T47D (cell line): Measurements from ENCODE around the gene PPM1M.

Experiments used
- DNase-seq, 2 experiments: peaks; one replicate each; pipeline versions ENCODE4 v3.0.0 to v3.0.0-alpha.2; 2011 to 2012; ENCODE audit warnings: low read depth in 1 of 2, low spot score in 1 of 2
- JUND ChIP-seq: IDR thresholded peaks from 2 replicates; pipeline ENCODE4 v1.6.1; 2012; ENCODE audit warnings: low read depth
- in situ Hi-C: cut with HindIII; loops from 2 replicates; pipeline ENCODE4 v1.10.0; 2016; ENCODE audit warnings: low sequenced_read_pairs, low pct_unique_long_range_greater_than_20kb

Gene PPM1M

DNA sequence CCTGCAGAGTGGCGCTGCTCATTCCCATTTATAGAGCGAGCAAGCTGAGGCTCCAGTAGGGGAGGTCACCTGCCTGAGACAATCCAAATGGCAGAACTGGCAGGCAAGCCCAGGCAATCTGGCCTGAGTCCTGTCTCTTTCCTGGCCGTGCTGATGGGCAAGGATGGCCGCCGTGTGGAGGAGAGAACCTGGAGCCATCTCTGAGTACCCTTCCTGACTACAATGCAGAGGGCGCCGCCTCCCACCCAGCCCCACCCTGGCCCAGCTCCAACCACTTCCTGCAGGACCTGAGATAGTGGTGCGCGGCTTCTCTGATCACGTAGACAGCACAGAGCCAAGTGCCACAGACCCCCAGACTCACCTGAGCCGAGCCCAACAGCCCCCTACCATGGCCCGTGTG lies 27.1 kb upstream of the PPM1M start:
- TF ChIP-seq JUND, result no peak
- no peak for DNase-seq
- in situ Hi-C loops, result no loop called here

DNA sequence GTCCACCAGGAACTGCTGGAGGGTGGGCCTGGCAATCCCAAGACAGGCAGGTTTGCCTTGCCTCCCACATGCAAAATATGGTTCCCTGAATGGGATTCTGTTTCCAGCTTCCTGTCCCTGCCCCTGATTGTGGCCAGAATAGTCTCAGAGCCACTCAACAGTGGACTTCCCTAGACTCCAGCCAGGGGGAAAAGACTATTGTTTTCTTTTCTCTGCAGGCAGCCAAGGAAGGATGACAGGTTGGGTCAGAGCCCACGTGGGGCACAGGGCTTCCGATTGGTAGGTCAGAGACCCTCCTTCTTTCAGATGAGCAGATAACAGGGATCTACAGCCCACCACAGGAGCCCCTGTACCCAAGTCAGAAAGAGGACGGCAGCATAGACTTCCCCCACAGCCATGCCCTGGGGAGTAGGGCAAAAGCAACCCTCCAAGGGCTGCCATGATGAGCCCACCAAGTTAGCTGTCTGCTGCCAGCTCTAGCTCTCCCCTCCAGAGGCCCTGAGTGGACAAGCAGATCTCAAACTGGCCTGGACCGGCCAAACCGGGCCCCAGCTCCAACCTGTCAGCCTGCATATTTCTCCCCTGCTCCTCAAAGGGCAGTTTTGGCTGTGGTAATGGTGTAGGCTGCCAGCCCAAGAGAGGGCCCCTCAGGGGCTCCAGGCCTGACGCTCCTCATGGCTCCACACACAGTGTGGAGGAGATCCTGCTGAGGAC lies 26.5 kb upstream of the PPM1M start:
- in situ Hi-C loops, result no loop called here
- DNase-seq, result peak; percentile 55 to 93
- TF ChIP-seq JUND, result peak; percentile 57; the same call in 1 of the 2 replicates

DNA sequence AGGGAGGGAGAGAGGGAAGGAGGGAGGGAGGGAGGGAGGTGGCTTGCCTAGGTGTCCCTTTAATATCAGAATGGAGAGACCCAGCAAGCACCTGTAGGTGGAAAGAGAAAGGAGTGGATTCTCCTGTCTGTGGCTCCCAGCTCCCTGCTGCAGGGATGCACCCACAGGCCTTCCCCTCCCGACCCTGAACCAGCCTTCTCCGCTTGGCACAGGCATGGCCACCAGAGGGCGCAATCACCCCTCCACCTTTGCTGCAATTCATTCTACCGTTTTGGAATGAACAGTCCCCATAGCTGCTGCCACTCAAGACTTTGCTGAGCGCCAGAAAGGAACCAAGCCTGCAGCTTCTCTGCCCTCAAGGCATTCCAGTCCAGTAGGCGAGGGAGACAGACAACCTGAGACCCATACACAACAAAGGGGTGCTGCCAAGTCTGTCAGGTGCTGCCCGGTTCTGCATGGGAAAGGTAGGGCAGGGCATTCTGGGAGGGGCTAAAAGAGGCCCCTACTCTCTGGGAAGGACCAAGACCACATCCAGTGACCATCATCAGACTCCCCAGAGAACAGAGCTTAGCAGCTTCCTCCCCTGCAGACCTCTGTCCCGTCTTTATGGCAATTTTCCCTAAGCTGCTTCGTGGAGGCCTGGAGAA lies 25.1 kb upstream of the PPM1M start:
- DNase-seq, result peak; percentile 72 to 84
- no peak for TF ChIP-seq JUND
- in situ Hi-C loops, result no loop called here

DNA sequence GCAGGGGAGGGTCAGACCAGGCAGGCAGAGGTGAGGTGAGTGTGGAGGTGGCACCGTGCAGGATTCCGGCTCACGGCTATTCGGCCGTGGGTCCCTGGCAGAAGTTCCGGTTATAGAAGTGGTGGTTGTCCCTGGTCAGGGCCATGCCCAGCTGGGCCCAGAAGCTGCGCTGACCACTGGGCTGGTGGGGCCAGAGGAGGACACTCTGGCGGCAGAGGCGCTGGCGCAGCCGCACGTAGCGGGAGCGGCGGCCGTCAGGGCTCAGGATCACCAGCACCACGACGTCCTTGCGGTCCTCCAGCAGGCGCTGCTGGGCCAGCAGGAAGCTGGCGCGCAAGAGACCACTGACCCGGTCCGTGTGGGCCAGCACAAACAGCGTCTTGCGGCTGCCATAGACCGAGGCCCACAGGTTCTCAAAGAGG lies 24.4 kb upstream of the PPM1M start:
- DNase-seq, result no peak
- in situ Hi-C loops, result no loop called here

DNA sequence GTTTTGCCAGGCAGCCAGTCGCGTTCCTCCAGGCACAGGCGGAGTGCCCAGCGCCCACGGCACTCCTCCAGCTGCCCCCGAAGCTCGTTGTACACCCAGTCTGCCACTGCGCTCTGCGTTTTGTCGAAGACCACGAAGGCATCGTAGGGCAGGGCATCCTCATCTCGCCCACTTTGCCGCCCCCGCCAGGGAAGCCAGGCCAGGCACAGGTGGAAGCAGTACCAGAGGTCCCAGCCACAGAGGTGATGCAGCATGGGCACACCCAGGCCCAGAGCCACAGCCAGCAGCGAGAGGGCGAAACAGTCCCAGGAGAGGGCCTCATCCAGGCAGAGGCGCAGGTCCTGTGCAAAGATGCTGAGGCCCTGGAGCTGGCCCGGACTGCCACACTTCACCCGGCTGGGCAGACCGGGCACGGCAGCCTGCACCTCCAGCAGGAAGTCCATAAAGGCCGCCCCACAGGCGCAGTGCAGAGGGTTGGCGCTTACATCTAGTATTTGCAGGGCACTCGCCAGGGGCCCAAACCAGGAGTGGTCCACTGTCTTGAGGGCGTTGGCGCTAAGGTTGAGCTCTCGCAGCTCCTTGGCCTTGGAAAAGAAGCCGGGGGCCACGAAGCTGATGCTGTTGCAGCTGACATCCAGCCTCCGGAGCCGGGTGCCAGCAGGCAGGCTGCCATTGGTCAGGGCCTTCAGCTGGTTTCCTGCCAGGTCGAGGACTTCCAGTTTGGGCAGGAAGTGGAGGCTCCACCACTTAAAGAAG lies 23.8 kb upstream of the PPM1M start:
- in situ Hi-C loops, result no loop called here
- no peak for DNase-seq
- TF ChIP-seq JUND, result no peak

More for the DNA sequence above, 24.4 kb upstream of the PPM1M start:
- TF ChIP-seq JUND, result no peak

DNA sequence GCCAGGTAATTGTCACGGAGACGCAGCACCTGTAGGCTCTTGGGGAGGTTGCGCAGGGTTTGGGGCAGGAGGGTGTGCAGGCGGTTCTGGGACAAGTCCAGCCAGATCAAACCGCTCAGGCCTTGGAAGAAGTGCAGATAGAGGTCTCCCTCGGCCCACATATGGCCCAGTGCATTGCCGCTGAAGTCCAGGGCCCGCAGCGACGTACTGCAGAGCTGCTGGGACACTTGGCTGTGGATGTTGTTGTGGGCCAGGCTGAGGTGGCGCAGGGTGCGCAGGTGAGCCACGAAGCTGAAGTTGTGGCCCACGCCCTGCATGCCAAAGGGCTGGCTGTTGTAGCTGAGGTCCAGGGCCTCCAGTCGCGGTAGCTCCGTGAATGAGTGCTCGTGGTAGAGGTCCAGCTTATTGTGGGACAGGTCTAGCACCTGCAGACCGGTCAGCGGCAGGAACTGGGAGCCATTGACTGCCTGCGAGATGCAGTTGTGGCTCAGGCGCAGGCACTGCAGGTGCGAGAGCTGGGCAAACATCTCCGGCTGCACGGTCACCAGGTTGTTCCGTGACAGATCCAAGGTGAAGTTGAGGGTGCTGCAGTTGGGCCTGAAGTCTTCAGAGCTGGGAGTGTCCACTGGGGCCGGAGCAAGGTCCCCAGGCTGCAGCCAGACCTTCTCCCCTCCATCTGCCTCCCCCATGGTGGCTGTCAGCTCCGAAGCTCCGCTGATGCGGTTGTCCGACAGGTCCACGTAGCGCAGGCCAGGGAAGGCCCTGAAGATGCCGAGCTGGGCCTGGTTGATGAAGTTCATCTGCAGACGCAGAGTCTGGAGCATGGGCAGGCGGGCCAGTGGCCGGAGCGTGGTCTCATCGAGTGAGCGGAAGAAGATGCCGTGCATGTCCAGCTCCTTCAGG lies 23.0 kb upstream of the PPM1M start:
- in situ Hi-C loops, result no loop called here
- DNase-seq, result no peak
- TF ChIP-seq JUND, result no peak

DNA sequence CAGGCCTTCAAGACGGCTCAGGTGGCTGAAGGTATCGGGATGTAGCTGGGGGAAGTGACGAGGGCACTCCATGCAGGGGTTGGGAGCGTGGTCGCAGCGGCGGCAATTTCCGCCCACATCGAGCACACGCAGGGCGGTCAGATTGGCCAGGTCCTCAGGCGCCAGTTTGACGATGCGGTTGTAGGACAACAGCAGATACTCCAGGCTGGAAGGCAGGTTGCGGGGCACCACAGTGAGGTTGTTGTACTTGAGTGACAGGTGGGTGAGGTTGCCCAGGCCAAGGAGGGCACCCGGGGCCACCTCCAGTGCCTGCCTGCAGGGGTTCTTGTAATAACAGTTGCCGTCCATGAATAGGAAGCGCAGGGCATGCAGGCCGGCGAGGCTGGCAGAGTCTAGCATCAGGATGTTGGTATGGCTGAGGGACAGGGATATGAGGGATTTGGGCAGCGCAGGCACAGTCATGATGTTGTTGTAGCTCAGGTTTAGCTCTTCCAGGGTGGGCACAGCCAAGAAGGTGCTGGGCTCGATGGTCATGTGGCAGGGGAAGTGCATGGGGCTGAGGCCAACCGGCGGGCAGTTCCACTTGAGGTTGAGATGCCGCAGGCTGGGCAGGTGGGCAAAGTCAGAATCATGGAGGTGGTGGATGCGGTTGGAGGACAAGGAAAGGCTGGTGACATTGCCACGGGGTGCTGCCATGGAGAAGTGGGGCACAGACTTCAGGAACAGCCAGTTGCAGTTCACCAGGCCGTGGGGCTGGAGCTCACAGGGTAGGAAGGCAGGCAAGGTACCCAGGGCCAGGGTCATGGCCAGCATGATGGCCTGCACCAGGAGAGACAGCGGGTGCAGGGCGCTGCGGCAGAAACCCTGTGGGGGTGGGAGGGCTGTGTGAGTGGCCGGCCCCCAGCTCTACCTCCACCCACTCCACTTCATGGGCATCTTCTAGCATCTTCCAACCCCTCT lies 21.8 kb upstream of the PPM1M start:
- in situ Hi-C loops, result no loop called here
- no peak for DNase-seq
- no peak for TF ChIP-seq JUND

DNA sequence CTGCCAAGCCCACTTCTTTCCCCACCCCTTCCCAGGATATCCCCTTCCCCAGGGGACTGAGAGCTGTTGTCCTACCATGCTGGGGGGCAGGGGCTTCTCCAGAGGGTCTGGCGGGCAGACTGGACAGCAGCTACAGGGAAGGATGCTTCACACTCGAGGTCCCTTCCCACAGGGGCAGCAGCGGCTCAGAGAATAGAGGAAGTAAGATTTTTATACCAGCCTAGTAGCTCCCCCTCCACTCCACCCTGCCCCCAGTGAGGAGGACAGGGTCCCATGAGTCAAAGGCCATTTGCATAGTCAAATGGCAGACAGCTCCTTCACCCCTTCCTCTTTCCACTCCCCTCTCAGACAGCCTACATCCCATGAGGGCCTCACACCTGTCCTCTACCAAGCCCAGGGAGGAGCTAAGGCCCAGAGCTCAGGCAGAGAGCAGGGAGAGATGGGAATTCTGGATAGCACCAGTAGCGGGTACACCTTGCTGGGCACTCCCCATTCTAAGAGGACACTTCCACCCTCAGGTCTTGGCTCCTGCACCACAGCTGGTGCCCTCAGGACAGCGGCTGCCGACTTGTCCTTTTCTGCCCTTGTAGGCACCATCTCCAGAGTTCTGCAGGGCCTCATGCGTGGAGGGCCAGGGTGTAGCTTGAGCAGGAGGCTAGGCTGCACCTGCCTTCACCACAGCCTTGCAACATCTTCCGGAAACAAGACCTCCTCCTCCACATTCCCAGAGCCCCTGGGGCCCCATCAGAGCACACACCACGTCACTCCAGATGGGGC lies 19.9 kb upstream of the PPM1M start, which contains the start of gene TLR9:
Gene TLR9 (minus strand): TSS at position 194 of the 777 bp plus-strand sequence. CDS start 116 bp downstream, at position 78.
- no peak for DNase-seq
- in situ Hi-C loops, result no loop called here

DNA sequence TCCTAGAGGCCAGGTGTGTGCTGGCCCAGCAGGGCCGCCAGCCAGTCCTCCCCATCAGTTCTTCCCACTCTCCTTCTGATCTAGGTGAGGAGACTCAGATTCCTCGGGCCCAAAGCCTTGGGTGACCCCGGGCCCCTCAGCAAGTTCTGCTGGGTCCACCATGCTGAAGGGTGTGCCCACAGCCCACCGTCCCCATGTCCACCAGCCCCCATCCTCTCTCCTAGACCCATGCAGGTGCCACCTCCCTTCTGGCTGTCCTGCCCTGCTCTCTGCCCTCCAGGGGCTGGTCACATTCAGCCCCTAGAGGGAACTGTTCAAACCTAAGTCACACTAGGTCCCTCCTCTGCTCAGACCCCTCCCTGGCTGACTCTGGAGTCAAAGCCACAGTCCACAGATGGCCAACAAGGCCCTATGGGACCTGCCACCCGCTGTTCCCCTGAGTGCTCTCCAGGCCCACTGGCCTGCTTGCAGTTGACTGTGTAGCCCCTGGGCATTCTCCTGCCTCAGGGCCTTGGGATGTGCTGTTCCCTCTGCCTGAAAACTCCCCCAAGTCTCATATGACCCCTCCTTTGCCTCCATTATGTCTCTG lies 19.2 kb upstream of the PPM1M start:
- no peak for TF ChIP-seq JUND
- no peak for DNase-seq
- in situ Hi-C loops, result no loop called here

More for the DNA sequence above, 19.9 kb upstream of the PPM1M start, which contains the start of gene TLR9:
- no peak for TF ChIP-seq JUND

DNA sequence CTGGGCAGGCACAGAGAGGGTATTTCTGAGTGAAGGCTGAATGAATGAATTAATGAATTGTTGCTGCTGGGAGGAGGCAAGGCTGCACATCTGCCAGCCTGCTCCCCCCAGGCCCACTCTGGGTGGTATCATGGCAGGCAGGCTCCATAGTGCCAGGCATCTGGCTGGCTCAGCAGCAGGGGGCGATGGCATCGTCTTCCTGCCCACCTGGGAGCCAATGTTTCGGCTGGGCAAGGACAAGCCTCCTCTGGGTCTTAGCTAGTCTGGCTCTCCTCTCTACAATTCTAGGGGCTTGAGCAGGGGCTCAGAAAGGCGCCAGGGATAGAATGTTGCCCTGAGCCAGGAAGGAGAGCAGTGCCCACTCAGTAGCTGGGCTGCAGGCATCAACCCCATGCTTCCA lies 18.4 kb upstream of the PPM1M start:
- TF ChIP-seq JUND, result no peak
- in situ Hi-C loops, result no loop called here
- no peak for DNase-seq
